Fibroblast of pulmonary artery (primary cell): ENCODE measurements around the gene RBM38.

ENCODE experiments used
- DNase-seq: peaks from one replicate; pipeline ENCODE4 v3.0.0-alpha.2; 2010; ENCODE audit warnings: low read depth
- H3K4me3 ChIP-seq: replicated peaks from 2 replicates; pipeline ENCODE4 v1.5.1; 2011; ENCODE audit warnings: low read depth, mild to moderate bottlenecking, control low read depth, low read length, moderate library complexity
- TF ChIP-seq, protein P1 (sequence below): IDR thresholded peaks from 2 replicates; pipeline ENCODE4 v1.5.1; 2011; ENCODE audit warnings: mild to moderate bottlenecking, control low read depth, low read length, inconsistent platforms; ENCODE audit errors: missing control alignments

RBM38 gene

DNA sequence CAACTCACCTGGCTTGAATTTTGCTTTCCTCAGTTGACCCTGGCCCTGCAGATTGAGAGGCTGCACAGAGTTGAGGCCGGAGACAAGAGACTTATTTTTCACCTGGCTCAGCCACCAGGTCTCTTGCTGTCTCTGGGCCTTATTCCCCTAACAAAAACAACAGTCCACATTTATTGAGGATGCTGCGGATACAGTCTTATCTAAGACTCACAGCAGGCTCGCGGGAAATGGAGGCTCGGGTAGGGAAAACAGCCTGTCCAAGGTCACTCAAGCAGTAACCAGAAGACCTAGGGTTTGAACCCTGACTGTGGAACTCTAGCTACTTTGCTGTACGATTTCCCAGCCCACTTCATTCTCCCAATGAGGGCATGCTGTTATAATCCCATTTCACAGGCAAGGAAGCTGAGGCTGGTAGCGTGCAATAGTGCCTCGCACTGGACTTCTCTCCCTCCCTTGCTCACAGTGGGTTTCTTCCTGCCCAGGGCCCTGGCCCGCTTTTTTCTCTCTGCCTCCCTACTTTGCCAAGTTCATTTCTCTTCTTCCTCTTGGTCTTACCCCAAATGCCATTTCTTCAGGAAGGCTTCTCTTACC, 57.7 kb downstream of the RBM38 start:
- TF ChIP-seq, protein P1, sequence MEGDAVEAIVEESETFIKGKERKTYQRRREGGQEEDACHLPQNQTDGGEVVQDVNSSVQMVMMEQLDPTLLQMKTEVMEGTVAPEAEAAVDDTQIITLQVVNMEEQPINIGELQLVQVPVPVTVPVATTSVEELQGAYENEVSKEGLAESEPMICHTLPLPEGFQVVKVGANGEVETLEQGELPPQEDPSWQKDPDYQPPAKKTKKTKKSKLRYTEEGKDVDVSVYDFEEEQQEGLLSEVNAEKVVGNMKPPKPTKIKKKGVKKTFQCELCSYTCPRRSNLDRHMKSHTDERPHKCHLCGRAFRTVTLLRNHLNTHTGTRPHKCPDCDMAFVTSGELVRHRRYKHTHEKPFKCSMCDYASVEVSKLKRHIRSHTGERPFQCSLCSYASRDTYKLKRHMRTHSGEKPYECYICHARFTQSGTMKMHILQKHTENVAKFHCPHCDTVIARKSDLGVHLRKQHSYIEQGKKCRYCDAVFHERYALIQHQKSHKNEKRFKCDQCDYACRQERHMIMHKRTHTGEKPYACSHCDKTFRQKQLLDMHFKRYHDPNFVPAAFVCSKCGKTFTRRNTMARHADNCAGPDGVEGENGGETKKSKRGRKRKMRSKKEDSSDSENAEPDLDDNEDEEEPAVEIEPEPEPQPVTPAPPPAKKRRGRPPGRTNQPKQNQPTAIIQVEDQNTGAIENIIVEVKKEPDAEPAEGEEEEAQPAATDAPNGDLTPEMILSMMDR: no peak
- no peak for DNase-seq
- no peak overlapping the region for H3K4me3 ChIP-seq

DNA sequence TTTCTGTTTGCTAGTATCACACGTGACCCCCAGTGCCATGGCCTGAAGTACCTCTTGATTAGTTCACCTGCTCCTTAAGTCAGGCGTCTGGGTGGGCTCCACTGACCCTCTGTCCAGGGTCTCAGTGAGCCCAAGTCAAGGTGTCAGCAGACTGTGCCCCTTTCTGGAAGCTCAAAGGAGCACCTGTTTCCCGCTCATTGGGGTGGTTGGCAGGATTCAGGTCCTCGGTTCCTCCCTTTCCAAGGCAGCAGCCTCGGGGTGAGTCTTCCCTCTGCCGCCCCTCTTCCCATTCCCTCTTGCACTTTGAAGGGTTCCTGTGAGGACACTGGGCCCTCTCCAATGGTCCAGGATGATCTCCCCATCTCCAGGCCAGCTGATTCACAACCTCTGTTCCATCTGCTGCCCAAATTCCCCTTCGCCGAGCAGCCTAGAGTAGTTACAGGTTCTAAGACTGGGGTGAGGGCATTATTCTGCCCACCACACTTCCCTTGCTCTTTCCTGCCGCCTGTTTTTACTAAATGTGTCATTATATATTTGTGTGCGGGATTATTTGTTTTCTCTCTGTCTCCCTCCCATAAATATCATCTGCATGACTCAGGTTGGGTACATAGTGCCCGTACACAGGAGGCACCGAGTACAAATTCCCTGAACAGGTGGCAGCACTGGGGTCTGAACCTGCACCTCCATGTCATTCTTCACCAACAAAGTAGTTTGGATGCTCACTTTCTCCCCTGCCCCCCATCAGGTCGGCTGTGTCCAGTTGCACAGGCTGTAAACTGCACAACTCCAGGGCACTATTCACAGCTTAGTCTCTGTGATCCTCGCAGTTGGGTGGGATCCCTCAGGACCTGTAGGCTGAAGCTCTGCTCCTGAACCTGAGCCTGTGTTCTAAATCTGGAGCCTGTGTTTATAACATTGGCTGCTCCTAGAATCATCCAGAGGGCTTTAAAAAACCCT, 58.5 kb downstream of the RBM38 start:
- no peak overlapping the region for H3K4me3 ChIP-seq
- TF ChIP-seq, protein P1: no peak
- no peak for DNase-seq

DNA sequence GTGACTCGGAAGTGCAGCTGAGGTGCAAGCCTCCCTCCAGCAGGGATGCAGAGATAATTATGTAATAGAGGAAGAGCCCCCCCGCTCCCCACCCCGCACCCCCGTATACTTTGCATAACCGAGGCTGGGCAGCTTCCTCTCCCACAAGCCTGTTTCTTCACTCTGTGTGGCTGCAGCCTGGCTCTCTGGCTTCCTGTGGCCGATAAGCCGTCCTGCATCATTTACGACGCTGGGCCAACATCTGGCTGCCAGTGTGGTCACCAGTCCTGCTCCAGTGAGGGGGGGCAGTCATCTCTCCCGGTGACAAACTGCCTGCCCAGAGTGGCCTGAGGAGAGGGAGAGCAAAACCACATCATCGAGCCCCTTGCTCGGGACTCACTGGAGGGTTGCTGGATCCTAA, 59.2 kb downstream of the RBM38 start:
- H3K4me3 ChIP-seq: no peak overlapping the region

DNA sequence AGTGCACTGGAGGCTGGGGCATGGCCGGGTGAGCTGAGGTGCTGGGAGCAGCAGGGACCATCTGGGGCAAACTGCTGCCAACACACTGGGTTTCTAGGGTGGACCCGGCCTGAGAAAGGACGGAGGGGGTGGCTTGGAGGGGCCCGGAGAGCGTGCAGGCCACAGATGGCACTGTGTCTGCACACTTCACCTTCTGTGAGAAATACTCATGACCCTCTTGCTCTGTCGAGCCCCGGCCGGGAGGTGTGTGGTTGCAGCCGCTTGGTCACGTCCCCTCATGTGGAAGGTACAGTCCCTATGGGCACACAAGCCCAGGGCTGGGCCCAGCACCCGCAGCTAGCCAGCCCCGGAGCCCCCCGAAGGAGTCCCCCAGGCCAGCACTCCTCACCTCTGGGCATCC, 59.7 kb downstream of the RBM38 start:
- DNase-seq: no peak
- TF ChIP-seq, protein P1: no peak
- no peak overlapping the region for H3K4me3 ChIP-seq

More for the DNA sequence above, 59.2 kb downstream of the RBM38 start:
- DNase-seq: peak; percentile 45
- TF ChIP-seq, protein P1: no peak

DNA sequence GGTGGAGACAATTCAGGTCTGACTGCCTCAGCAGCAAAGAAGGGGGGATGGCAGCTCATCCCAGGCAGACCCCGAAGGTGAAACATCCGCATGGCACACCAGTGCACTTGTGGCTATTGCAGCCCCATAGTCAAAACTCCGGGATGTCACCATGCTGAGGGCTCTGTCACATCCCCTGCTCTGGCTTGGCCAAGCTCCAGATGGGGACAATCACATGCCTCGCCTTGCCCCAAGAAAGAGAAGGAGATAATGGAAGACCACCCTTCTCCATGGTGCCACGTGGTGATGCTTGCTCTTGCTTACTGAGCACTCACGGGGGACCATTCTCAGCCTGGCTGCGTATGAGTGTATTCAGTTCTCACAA, 60.2 kb downstream of the RBM38 start:
- TF ChIP-seq, protein P1: no peak
- no peak for DNase-seq
- H3K4me3 ChIP-seq: no peak overlapping the region

DNA sequence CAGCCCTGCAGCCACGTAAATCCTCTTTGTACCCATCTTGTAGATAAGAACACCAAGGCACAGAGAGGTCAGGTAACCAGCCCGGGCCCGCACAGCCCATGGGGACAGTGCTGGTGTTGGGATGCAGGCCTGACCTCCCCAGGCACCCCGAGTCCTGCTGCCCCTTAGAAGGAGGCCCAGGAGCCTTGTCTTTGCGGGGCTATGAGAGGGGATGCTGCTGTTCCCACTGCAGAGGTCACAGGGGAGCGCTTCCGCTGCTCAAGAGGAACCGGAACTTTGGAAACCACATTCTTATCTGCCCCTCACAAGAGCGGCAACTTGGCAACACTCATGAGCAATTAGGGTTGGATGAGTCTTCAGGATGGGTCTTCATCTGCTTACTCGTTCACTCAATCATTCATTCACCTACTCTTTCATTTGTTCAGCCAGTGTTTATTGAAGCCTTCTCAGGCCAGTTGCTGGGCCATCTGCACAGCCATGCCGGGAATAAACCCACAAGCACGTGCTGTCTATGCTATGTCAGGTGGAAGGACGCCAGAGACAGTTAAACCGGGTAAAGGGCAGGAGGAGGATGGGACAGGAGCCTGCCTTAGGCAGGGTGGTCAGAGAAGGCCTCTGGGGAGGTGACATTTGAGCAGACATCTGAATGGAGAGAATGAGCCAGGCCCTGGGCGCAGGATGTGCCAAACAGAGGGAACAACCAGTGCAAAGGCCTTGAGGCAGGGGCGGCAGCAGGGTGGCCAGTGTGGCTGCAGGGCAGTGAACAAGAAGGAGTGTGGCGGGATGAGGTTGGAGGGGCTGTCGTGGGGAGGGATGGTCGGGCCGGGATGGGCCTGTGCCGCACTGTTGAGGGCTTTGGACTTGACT, 60.8 kb downstream of the RBM38 start:
- DNase-seq: no peak
- TF ChIP-seq, protein P1: no peak
- no peak overlapping the region for H3K4me3 ChIP-seq
